Hepatocyte (in vitro differentiated cells): ENCODE data around the gene ASIC2.
"Not testable (repeated sequence)": the region's sequence is repeated elsewhere in the genome, so short reads cannot be mapped to it uniquely, and the experiment has no call there.

Experiments used
- CTCF ChIP-seq: fragments of 200-600 bp; sonication (generic); IDR thresholded peaks from 2 replicates; pipeline ENCODE4 v1.5.1; 2016; ENCODE audit warnings: antibody characterized with exemption, mild to moderate bottlenecking; ENCODE audit not compliant: poor library complexity
- EZH2phosphoT487 ChIP-seq: fragments of 200-600 bp; sonication (generic); IDR thresholded peaks from one replicate; pipeline ENCODE4 v1.6.1; 2018; ENCODE audit warnings: antibody characterized with exemption, mild to moderate bottlenecking, low read depth, moderate library complexity; ENCODE audit not compliant: unreplicated experiment, severe bottlenecking

DNA sequence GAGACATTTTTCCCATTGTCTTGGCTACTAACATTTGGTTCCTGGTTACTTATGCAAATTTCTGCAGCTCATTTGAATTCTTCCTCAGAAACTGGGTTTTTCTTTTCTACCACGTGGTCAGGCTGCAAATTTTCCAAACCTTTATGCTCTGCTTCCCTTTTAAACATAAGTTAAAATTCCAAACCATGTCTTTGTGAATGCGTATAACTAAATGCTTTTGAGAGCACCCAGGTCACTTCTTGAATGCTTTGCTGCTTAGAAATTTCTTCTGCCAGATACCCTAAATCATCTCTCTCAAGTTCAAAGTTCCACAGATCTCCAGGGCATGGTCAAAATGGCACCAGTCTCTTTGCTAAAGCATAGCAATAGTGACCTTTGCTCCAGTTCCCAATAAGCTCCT is 305.2 kb downstream of the ASIC2 start:
- TF ChIP-seq CTCF, EZH2phosphoT487: not testable (repeated sequence)
